DOHH2 (cell line): ENCODE measurements around the gene TRIM61.

Experiments
- H3F3A ChIP-seq: fragments of 200-600 bp; sonication (generic), shearing (Covaris generic); 2 replicates; pipeline ENCODE4 v1.6.0; 2016; ENCODE audit warnings: antibody characterized with exemption, mild to moderate bottlenecking; ENCODE audit not compliant: control insufficient read depth, insufficient read depth
- H3K27ac ChIP-seq: fragments of 200-600 bp; sonication (generic); 2 replicates; pipeline ENCODE4 v1.5.1; 2014; ENCODE audit warnings: low read depth, mild to moderate bottlenecking, low read length, moderate library complexity
- H3K27me3 ChIP-seq: fragments of 200-600 bp; sonication (generic); 2 replicates; pipeline ENCODE4 v1.6.1; 2014; ENCODE audit warnings: mild to moderate bottlenecking, low read length, mixed read lengths; ENCODE audit not compliant: control insufficient read depth
- H3K36me3 ChIP-seq: fragments of 200-600 bp; sonication (generic); 2 replicates; pipeline ENCODE4 v1.6.1; 2014; ENCODE audit warnings: mild to moderate bottlenecking, low read length, moderate library complexity, mixed read lengths; ENCODE audit not compliant: control insufficient read depth
- H3K4me1 ChIP-seq: fragments of 200-600 bp; sonication (generic); 2 replicates; pipeline ENCODE4 v1.6.1; 2014; ENCODE audit warnings: mild to moderate bottlenecking, low read length, mixed read lengths; ENCODE audit not compliant: control insufficient read depth
- H3K4me2 ChIP-seq: fragments of 200-600 bp; sonication (generic); 2 replicates; pipeline ENCODE4 v1.6.0; 2014; ENCODE audit warnings: mild to moderate bottlenecking, low read length, moderate library complexity
- H3K4me3 ChIP-seq: fragments of 200-600 bp; sonication (generic); 2 replicates; pipeline ENCODE4 v1.5.1; 2014; ENCODE audit warnings: mild to moderate bottlenecking, low read length, mixed read lengths
- H3K79me2 ChIP-seq: fragments of 200-600 bp; sonication (generic); 2 replicates; pipeline ENCODE4 v1.6.1; 2014; ENCODE audit warnings: mild to moderate bottlenecking, low read length, mixed read lengths; ENCODE audit not compliant: control insufficient read depth
- H3K9me2 ChIP-seq: fragments of 200-600 bp; sonication (generic); replicated peaks from 2 replicates; pipeline ENCODE4 v1.6.1; 2014; ENCODE audit warnings: mild to moderate bottlenecking, low read length, mixed read lengths; ENCODE audit not compliant: control insufficient read depth
- H3K9me3 ChIP-seq: fragments of 200-600 bp; sonication (generic); 2 replicates; pipeline ENCODE4 v1.6.1; 2014; ENCODE audit warnings: antibody characterized with exemption, low read length, mixed read lengths; ENCODE audit not compliant: control insufficient read depth, insufficient read depth
- H4K20me1 ChIP-seq: fragments of 200-600 bp; sonication (generic); 2 replicates; pipeline ENCODE4 v1.6.0; 2014; ENCODE audit warnings: low read depth, mild to moderate bottlenecking, antibody characterized with exemption, low read length, moderate library complexity; ENCODE audit not compliant: control insufficient read depth, insufficient read depth
- EZH2phosphoT487 ChIP-seq: fragments of 200-600 bp; sonication (generic); IDR thresholded peaks from 2 replicates; pipeline ENCODE4 v1.6.1; 2017; ENCODE audit warnings: borderline replicate concordance, mild to moderate bottlenecking, antibody characterized with exemption, low read length, moderate library complexity, mixed read lengths
- TF ChIP-seq, protein P1 (sequence below): fragments of 200-600 bp; sonication (generic); IDR thresholded peaks from one replicate; pipeline ENCODE4 v1.5.1; 2014; ENCODE audit warnings: antibody characterized with exemption, mild to moderate bottlenecking, low read depth, low read length; ENCODE audit not compliant: poor library complexity, severe bottlenecking

TRIM61 gene

GRCh38 chr4:164946810-164947209, 30.6 kb downstream of the TRIM61 start:
- H3K36me3 ChIP-seq, result no peaks in the 10 kb centered on the region
- peaks cover 3% of the 10 kb centered on the region; the same call in 1 of the 2 replicates for H3K27me3 ChIP-seq
- H3K79me2 ChIP-seq, result no peaks in the 10 kb centered on the region
- no peaks in the 10 kb centered on the region for H3K9me3 ChIP-seq
- H3K9me2 ChIP-seq, result no peaks in the 10 kb centered on the region
- H3K4me2 ChIP-seq, result no peak overlapping the region
- no peak overlapping the region for H3K27ac ChIP-seq
- no peaks in the 10 kb centered on the region for H3F3A ChIP-seq
- no peaks in the 10 kb centered on the region for H3K4me1 ChIP-seq
- H4K20me1 ChIP-seq, result no peaks in the 10 kb centered on the region
- no peak overlapping the region for H3K4me3 ChIP-seq
- TF ChIP-seq EZH2phosphoT487, result no peak
- TF ChIP-seq, protein P1, sequence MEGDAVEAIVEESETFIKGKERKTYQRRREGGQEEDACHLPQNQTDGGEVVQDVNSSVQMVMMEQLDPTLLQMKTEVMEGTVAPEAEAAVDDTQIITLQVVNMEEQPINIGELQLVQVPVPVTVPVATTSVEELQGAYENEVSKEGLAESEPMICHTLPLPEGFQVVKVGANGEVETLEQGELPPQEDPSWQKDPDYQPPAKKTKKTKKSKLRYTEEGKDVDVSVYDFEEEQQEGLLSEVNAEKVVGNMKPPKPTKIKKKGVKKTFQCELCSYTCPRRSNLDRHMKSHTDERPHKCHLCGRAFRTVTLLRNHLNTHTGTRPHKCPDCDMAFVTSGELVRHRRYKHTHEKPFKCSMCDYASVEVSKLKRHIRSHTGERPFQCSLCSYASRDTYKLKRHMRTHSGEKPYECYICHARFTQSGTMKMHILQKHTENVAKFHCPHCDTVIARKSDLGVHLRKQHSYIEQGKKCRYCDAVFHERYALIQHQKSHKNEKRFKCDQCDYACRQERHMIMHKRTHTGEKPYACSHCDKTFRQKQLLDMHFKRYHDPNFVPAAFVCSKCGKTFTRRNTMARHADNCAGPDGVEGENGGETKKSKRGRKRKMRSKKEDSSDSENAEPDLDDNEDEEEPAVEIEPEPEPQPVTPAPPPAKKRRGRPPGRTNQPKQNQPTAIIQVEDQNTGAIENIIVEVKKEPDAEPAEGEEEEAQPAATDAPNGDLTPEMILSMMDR, result no peak

DNA sequence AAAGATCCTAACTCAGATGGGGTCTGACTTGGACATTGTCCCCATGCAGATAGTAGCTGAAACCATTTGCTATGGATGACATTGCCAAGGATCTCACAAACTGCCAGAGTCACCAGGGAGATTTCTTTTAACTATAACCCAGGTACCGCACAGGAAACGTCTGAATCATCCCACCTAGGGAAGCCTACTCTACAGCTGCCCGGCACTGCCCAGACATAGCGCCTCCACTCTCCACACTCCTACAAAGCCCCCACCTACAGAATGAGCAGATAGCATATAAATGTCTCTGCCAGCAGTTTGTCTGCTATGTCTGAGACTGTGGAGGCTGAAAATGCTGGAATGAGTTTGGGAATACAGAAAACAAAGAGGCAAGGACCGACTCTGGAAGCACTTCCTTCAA, 32.3 kb downstream of the TRIM61 start:
- Histone ChIP-seq H3K4me1 (no peaks in the 10 kb centered on the region), H4K20me1 (no peaks in the 10 kb centered on the region), H3K27me3 (no peaks in the 10 kb centered on the region), H3K9me2 (no peaks in the 10 kb centered on the region), H3K4me2 (no peak overlapping the region), H3K79me2 (no peaks in the 10 kb centered on the region), H3K9me3 (no peaks in the 10 kb centered on the region), H3K4me3 (no peak overlapping the region), H3F3A (no peaks in the 10 kb centered on the region), H3K36me3 (no peaks in the 10 kb centered on the region), H3K27ac (no peak overlapping the region)
- no peak for TF ChIP-seq EZH2phosphoT487
- TF ChIP-seq, protein P1, result no peak

GRCh38 chr4:164943192-164943591, 34.3 kb downstream of the TRIM61 start:
- no peak for TF ChIP-seq EZH2phosphoT487
- TF ChIP-seq, protein P1, result no peak

More at GRCh38 chr4:164943192-164943591, 34.3 kb downstream of the TRIM61 start:
- H3F3A ChIP-seq, result no peaks in the 10 kb centered on the region
- no peaks in the 10 kb centered on the region for H4K20me1 ChIP-seq
- H3K9me2 ChIP-seq, result no peaks in the 10 kb centered on the region
- H3K27ac ChIP-seq, result no peak overlapping the region
- no peaks in the 10 kb centered on the region for H3K36me3 ChIP-seq
- H3K79me2 ChIP-seq, result no peaks in the 10 kb centered on the region
- H3K9me3 ChIP-seq, result no peaks in the 10 kb centered on the region
- H3K4me2 ChIP-seq, result no peak overlapping the region
- H3K4me1 ChIP-seq, result no peaks in the 10 kb centered on the region
- no peaks in the 10 kb centered on the region for H3K27me3 ChIP-seq
- H3K4me3 ChIP-seq, result no peak overlapping the region
